ENCODE results near the gene NIPA2.
"Not testable (repeated sequence)": the region's sequence is repeated elsewhere in the genome, so short reads cannot be mapped to it uniquely, and the experiment has no call there.

The NIPA2 gene

DNA sequence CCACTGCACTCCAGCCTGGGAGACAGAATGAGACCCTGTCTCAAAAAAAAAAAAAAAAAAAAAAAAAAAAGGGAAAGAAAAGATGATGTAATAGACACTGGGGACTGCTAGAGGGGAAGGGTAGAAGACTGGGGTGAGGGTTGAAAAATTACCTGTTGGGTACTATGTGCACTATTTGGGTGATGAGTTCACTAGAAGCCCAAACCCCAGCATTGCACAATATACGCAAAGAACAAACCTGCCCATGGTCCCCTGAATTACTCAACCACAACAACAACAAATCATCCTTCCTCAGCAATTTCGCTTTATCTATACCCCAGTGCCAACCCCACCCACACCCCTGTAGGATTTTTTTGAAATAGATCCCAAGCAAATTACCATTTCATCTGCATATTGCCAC lies 38.6 kb upstream of the NIPA2 start:
- Mint-ChIP-seq H3K4me1 (peaks cover 5% of the 10 kb centered on the region), H3K9me3 (peaks cover 4% of the 10 kb centered on the region), H3K36me3 (ENCODE audit: low read depth) (peaks cover 10% of the 10 kb centered on the region), H3K27ac (no peak overlapping the region), H3K27me3 (ENCODE audit: low read depth, poor library complexity) (no peaks in the 10 kb centered on the region), H3K4me3 (no peak overlapping the region)
- TF ChIP-seq, protein P1, sequence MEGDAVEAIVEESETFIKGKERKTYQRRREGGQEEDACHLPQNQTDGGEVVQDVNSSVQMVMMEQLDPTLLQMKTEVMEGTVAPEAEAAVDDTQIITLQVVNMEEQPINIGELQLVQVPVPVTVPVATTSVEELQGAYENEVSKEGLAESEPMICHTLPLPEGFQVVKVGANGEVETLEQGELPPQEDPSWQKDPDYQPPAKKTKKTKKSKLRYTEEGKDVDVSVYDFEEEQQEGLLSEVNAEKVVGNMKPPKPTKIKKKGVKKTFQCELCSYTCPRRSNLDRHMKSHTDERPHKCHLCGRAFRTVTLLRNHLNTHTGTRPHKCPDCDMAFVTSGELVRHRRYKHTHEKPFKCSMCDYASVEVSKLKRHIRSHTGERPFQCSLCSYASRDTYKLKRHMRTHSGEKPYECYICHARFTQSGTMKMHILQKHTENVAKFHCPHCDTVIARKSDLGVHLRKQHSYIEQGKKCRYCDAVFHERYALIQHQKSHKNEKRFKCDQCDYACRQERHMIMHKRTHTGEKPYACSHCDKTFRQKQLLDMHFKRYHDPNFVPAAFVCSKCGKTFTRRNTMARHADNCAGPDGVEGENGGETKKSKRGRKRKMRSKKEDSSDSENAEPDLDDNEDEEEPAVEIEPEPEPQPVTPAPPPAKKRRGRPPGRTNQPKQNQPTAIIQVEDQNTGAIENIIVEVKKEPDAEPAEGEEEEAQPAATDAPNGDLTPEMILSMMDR (IDR thresholded peaks at IDR 0.05) = no peak
- DNase-seq = no peak

- H3K4me3 Mint-ChIP-seq; H3K27ac Mint-ChIP-seq; DNase-seq; H3K4me1 Mint-ChIP-seq; H3K36me3 Mint-ChIP-seq (ENCODE audit: low read depth); H3K9me3 Mint-ChIP-seq; H3K27me3 Mint-ChIP-seq (ENCODE audit: low read depth, poor library complexity): not testable (repeated sequence)
Measured at GRCh38 chr15:22803006-22803405, 35.5 kb upstream of the NIPA2 start.

DNA sequence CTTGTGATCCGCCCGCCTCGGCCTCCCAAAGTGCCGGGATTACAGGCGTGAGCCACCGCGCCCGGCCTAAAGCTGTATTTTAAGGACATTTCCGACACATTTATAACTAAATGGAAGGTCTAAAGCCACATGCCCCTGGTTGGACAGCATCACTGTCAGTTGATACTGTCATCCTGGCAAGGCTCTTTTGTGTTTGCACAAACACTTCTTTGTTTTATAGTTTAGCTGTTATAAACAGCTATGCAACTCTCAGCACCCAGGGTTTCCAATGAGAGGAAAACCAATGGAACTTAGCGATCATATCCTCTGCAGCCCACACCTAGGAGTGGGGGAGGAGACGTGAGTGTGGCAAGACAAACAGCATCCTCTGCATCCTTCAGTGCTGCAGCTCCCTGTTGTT lies 32.3 kb upstream of the NIPA2 start:
- H3K4me1 Mint-ChIP-seq = peaks cover 7% of the 10 kb centered on the region
- H3K9me3 Mint-ChIP-seq = no peaks in the 10 kb centered on the region
- H3K27me3 Mint-ChIP-seq (ENCODE audit: low read depth, poor library complexity) = no peaks in the 10 kb centered on the region
- TF ChIP-seq, protein P1 (IDR thresholded peaks at IDR 0.05) = no peak
- H3K4me3 Mint-ChIP-seq = no peak overlapping the region
- DNase-seq = no peak
- no peak overlapping the region for H3K27ac Mint-ChIP-seq
- H3K36me3 Mint-ChIP-seq (ENCODE audit: low read depth) = peaks cover under 1% of the 10 kb centered on the region

DNA sequence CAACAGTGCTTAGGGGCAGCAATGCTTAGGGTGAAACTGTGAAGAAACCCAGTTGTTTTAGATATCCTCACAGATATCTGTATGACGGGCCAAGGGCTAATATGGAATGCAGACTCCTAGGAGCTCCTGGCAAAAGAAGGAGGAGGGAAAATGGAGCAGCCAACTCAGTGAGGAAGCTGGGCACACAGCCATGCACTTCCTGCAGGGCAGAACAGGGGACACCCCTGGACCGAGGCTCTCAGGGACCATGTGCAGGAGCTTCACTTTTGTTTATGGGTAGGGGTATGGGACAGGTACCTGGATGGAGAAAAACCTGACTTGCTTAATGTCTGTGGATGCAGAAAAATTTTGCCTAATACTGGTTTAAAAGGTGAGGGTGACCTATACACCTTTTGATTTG lies 31.8 kb upstream of the NIPA2 start:
- H3K27me3 Mint-ChIP-seq (ENCODE audit: low read depth, poor library complexity) = no peaks in the 10 kb centered on the region
- TF ChIP-seq, protein P1 (IDR thresholded peaks at IDR 0.05) = no peak
- peaks cover under 1% of the 10 kb centered on the region for H3K36me3 Mint-ChIP-seq (ENCODE audit: low read depth)
- peaks cover 5% of the 10 kb centered on the region for H3K4me1 Mint-ChIP-seq
- no peaks in the 10 kb centered on the region for H3K9me3 Mint-ChIP-seq
- no peak overlapping the region for H3K4me3 Mint-ChIP-seq
- no peak for DNase-seq
- no peak overlapping the region for H3K27ac Mint-ChIP-seq

DNA sequence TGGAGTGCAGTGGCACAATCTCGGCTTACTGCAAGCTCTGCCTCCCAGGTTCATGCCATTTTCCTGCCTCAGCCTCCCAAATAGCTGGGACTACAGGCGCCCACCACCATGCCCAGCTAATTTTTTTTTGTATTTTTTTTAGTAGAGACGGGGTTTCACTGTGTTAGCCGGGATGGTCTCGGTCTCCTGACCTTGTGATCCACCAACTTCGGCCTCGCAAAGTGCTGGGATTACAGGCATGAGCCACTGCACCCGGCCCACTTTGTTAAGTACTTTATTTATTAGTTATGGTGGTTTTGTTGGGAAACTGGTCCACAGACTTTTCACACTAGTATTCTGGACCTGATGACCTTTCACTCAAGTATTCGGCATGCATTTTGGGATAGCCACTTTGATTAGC lies 30.6 kb upstream of the NIPA2 start:
- DNase-seq; H3K4me3 Mint-ChIP-seq; H3K27ac Mint-ChIP-seq; H3K36me3 Mint-ChIP-seq (ENCODE audit: low read depth); H3K27me3 Mint-ChIP-seq (ENCODE audit: low read depth, poor library complexity); H3K9me3 Mint-ChIP-seq: not testable (repeated sequence)
- peaks cover 11% of the 10 kb centered on the region for H3K4me1 Mint-ChIP-seq

GRCh38 chr15:22808240-22808639 lies 30.2 kb upstream of the NIPA2 start:
- Mint-ChIP-seq H3K9me3 (no peaks in the 10 kb centered on the region), H3K36me3 (ENCODE audit: low read depth) (peaks cover 6% of the 10 kb centered on the region), H3K4me1 (peaks cover 11% of the 10 kb centered on the region), H3K27ac (no peak overlapping the region), H3K27me3 (ENCODE audit: low read depth, poor library complexity) (no peaks in the 10 kb centered on the region), H3K4me3 (no peak overlapping the region)
- TF ChIP-seq, protein P1 (IDR thresholded peaks at IDR 0.05) = no peak
- no peak for DNase-seq

GRCh38 chr15:22808761-22809280 lies 29.6 kb upstream of the NIPA2 start:
- H3K4me3 Mint-ChIP-seq = no peak overlapping the region
- TF ChIP-seq, protein P1 (IDR thresholded peaks at IDR 0.05) = no peak
- peaks cover 6% of the 10 kb centered on the region for H3K36me3 Mint-ChIP-seq (ENCODE audit: low read depth)
- H3K27me3 Mint-ChIP-seq (ENCODE audit: low read depth, poor library complexity) = no peaks in the 10 kb centered on the region
- DNase-seq = no peak
- H3K27ac Mint-ChIP-seq = no peak overlapping the region
- no peaks in the 10 kb centered on the region for H3K9me3 Mint-ChIP-seq
- peaks cover 11% of the 10 kb centered on the region for H3K4me1 Mint-ChIP-seq

All from nephron progenitor cell (in vitro differentiated cells).